Measurements from ENCODE around the gene EPS8L2. TPM values are rescaled to one million over a fixed set of nuclear protein-coding genes. Genes with fewer than 3 reads are reported as not detected.

Gene EPS8L2
- total and polyA plus RNA-seq, 2 donors (not counting 1 experiment from before 2014, with no cell fraction given): 13.9 to 22.7 TPM

DNA sequence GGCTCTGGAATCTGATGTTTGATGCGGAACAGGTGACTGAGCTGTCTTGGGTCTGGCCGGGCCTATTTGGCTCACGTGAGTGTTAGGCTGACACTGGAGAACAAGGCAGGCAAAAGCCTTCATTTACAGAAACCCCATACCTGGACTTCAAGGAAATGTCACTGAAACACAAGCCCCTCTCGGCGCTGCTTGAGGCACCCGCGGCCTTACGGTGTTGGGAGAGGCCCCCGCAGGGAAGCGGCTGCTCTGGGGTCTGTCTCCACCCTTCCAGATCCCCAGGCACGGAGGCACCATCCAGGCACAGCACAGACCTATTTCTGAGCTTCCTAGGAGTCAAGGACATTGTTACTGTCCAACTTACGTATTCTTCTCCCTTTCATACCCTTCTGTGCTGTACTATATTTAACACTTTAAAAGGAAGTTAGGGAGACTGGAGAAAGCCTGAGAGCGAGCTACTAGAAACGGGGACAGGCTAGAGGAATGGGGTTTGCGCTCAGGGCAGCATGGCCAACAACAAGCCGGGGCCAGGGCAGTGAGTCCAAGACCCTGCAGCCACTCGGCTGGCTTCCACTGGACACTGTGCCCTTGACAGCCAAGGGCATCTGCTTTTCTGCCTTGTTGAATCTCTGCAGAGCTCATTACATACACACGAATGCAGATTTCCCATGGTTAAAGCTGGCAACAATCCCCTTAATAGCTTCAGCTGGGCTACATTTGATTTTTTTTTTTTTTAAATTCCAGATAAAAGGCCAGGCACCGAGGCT lies 45.2 kb upstream of the EPS8L2 start:
- Histone ChIP-seq H3K79me2 (ENCODE audit: control insufficient read depth, insufficient read depth, low read length) (peaks cover 22% of the 10 kb centered on the region), H3K27me3 (replicated peaks in 1 of 4; ENCODE audit: control extremely low read depth in 1 of 4, control insufficient read depth in 3 of 4, insufficient read depth in 4 of 4, low read length in 3 of 4) (no peaks in the 10 kb centered on the region), H3K4me3 (ENCODE audit: control extremely low read depth in 1 of 5, extremely low read depth in 1 of 5, insufficient read depth in 1 of 5, low read depth in 2 of 5, low read length in 4 of 5) (no peak overlapping the region), H3K9me3 (ENCODE audit: control extremely low read depth in 1 of 3, control insufficient read depth in 2 of 3, insufficient read depth in 1 of 3, low read length in 2 of 3) (no peaks in the 10 kb centered on the region), H3K9ac (ENCODE audit: low read length) (no peak overlapping the region), H4K20me1 (ENCODE audit: control insufficient read depth, insufficient read depth, low read length, poor library complexity, severe bottlenecking) (peaks cover 15% of the 10 kb centered on the region), H3K27ac (ENCODE audit: low read length in 2 of 2) (no peak overlapping the region), H2AFZ (ENCODE audit: insufficient read depth, low read depth, low read length, poor library complexity, severe bottlenecking) (no peak overlapping the region), H3K36me3 (replicated peaks in 1 of 2; ENCODE audit: control extremely low read depth in 1 of 2, control insufficient read depth in 1 of 2, extremely low read depth in 1 of 2, insufficient read depth in 2 of 2, low read length in 1 of 2) (peaks cover 0 to 22% of the 10 kb centered on the region in 2 experiments), H3K4me1 (ENCODE audit: control insufficient read depth in 2 of 2, insufficient read depth in 2 of 2, low read length in 2 of 2) (no peaks in the 10 kb centered on the region), H3K4me2 (replicated peaks; ENCODE audit: low read depth, low read length, poor library complexity, severe bottlenecking) (no peak overlapping the region)
- POLR2A ChIA-PET: no interaction called here
- H3K4me1 Mint-ChIP-seq: peaks cover 3% of the 10 kb centered on the region
- intact Hi-C loops (cut with micrococcal nuclease): no loop called here
- no peak overlapping the region for H3K4me3 Mint-ChIP-seq
- H3K27me3 Mint-ChIP-seq: no peaks in the 10 kb centered on the region
- CTCF ChIA-PET: interaction anchor here (0.6 to 8.7 kb wide), 6 partner anchors 9 to 99 kb away, joined by 3 to 104 read pairs (median 4); no protein-coding TSS in a partner anchor
- TF ChIP-seq, protein P1, sequence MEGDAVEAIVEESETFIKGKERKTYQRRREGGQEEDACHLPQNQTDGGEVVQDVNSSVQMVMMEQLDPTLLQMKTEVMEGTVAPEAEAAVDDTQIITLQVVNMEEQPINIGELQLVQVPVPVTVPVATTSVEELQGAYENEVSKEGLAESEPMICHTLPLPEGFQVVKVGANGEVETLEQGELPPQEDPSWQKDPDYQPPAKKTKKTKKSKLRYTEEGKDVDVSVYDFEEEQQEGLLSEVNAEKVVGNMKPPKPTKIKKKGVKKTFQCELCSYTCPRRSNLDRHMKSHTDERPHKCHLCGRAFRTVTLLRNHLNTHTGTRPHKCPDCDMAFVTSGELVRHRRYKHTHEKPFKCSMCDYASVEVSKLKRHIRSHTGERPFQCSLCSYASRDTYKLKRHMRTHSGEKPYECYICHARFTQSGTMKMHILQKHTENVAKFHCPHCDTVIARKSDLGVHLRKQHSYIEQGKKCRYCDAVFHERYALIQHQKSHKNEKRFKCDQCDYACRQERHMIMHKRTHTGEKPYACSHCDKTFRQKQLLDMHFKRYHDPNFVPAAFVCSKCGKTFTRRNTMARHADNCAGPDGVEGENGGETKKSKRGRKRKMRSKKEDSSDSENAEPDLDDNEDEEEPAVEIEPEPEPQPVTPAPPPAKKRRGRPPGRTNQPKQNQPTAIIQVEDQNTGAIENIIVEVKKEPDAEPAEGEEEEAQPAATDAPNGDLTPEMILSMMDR (IDR thresholded peaks at IDR 0.05): no peak
- TF ChIP-seq EZH2 (IDR thresholded peaks at IDR 0.05; ENCODE audit: borderline replicate concordance, insufficient read depth, low read depth, low read length, poor library complexity, severe bottlenecking): no peak
- DNase-seq: no peak
- ATAC-seq (ENCODE audit: low read depth): no peak
- H3K27ac Mint-ChIP-seq: no peak overlapping the region
- 98% methylated on average over 18 of the region's 19 CpGs for WGBS (ENCODE audit: insufficient coverage)
- no peaks in the 10 kb centered on the region for H3K9me3 Mint-ChIP-seq (ENCODE audit: insufficient read depth)

DNA sequence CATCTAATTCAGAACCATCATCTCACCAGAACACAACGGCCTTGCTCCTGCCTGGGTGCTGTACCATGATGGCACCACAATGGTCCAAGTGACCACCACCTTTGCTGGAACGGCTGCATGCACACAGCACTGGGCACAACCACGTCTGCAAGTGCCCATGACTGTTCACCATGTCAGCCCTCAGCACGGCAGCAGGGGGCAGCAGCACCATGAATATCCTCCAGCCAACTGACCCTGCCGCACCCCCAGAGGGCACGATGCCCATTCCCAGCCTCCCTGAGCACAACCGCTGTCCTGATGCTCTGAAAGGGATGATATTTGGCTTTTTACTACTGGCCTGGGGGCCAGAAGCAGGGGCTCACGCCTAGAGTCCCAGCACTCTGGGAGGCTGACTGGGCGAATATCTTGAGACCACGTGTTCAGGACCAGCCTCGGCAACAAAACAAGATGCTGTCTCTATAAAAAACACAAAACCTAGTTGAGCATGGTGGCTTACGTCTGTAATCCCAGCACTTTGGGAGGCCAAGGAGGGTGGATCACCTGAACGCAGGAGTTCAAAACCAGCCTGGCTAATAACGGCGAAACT lies 43.2 kb upstream of the EPS8L2 start:
- no peaks in the 10 kb centered on the region for H3K9me3 Mint-ChIP-seq (ENCODE audit: insufficient read depth)
- no peak overlapping the region for H3K4me3 ChIP-seq (ENCODE audit: control extremely low read depth in 1 of 5, extremely low read depth in 1 of 5, insufficient read depth in 1 of 5, low read depth in 2 of 5, low read length in 4 of 5)

More for the DNA sequence above, 43.2 kb upstream of the EPS8L2 start:
- no peak overlapping the region for H3K27ac ChIP-seq (ENCODE audit: low read length in 2 of 2)
- WGBS (ENCODE audit: insufficient coverage): 67% methylated on average over 12 of the region's 15 CpGs
- Mint-ChIP-seq H3K4me3 (no peak overlapping the region), H3K4me1 (peaks cover 3% of the 10 kb centered on the region), H3K27ac (no peak overlapping the region), H3K27me3 (no peaks in the 10 kb centered on the region)
- no peaks in the 10 kb centered on the region for H3K4me1 ChIP-seq (ENCODE audit: control insufficient read depth in 2 of 2, insufficient read depth in 2 of 2, low read length in 2 of 2)
- H3K79me2 ChIP-seq (ENCODE audit: control insufficient read depth, insufficient read depth, low read length): peaks cover 18% of the 10 kb centered on the region
- H3K9ac ChIP-seq (ENCODE audit: low read length): no peak overlapping the region
- TF ChIP-seq, protein P1 (IDR thresholded peaks at IDR 0.05): peak; percentile 75
- no peak for TF ChIP-seq EZH2 (IDR thresholded peaks at IDR 0.05; ENCODE audit: borderline replicate concordance, insufficient read depth, low read depth, low read length, poor library complexity, severe bottlenecking)
- ChIA-PET POLR2A (no interaction called here), CTCF (interaction anchor here (0.7 to 8.7 kb wide), 7 partner anchors 12 to 102 kb away, joined by 3 to 104 read pairs (median 4); no protein-coding TSS in a partner anchor)
- H3K27me3 ChIP-seq (replicated peaks in 1 of 4; ENCODE audit: control extremely low read depth in 1 of 4, control insufficient read depth in 3 of 4, insufficient read depth in 4 of 4, low read length in 3 of 4): no peaks in the 10 kb centered on the region
- peak; percentile 66 for DNase-seq
- H3K36me3 ChIP-seq (replicated peaks in 1 of 2; ENCODE audit: control extremely low read depth in 1 of 2, control insufficient read depth in 1 of 2, extremely low read depth in 1 of 2, insufficient read depth in 2 of 2, low read length in 1 of 2): peaks cover 0 to 22% of the 10 kb centered on the region in 2 experiments
- H4K20me1 ChIP-seq (ENCODE audit: control insufficient read depth, insufficient read depth, low read length, poor library complexity, severe bottlenecking): peaks cover 15% of the 10 kb centered on the region
- intact Hi-C loops (cut with micrococcal nuclease): loop anchor here (1.0 kb wide), 1 partner anchor 66 kb away; no protein-coding TSS in a partner anchor
- no peak overlapping the region for H2AFZ ChIP-seq (ENCODE audit: insufficient read depth, low read depth, low read length, poor library complexity, severe bottlenecking)
- H3K4me2 ChIP-seq (replicated peaks; ENCODE audit: low read depth, low read length, poor library complexity, severe bottlenecking): no peak overlapping the region
- ATAC-seq (ENCODE audit: low read depth): peak; percentile 80
- H3K9me3 ChIP-seq (ENCODE audit: control extremely low read depth in 1 of 3, control insufficient read depth in 2 of 3, insufficient read depth in 1 of 3, low read length in 2 of 3): no peaks in the 10 kb centered on the region
